Activated CD8-positive, alpha-beta memory T cell treated with anti-CD3 and anti-CD28 coated beads for 4 hours (primary cell): ENCODE measurements around the gene PDE4D.
A peak's percentile ranks its signal among the peaks of the same experiment; 100 is the strongest.

Experiments
- DNase-seq, 2 donors: peaks; one replicate each; pipeline ENCODE4 v3.0.0-alpha.2; 2020; ENCODE audit warnings: low read depth in 2 of 2

The PDE4D gene

GRCh38 chr5:59109383-59109782 lies 784.1 kb downstream of the PDE4D start:
- DNase-seq, result no peak

DNA sequence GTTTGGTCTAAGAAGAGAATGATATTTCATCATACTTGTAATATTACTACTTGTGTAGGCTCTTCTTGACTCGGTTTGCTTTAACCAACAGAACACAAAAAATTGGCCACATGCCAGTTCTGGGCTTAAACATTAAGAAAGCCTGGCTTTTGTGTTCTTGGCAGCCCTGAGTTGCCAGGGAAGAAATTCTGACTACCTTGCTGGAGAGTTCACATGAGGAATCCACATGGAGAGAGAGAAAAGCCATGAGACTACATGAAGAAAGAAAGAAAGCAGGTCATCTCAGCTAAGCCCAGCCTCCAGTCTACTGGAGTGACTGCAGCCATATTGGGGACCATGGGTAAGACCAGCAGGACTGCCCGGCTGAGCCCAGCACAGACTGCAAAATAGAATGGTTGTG lies 785.8 kb downstream of the PDE4D start:
- DNase-seq, result no peak

DNA sequence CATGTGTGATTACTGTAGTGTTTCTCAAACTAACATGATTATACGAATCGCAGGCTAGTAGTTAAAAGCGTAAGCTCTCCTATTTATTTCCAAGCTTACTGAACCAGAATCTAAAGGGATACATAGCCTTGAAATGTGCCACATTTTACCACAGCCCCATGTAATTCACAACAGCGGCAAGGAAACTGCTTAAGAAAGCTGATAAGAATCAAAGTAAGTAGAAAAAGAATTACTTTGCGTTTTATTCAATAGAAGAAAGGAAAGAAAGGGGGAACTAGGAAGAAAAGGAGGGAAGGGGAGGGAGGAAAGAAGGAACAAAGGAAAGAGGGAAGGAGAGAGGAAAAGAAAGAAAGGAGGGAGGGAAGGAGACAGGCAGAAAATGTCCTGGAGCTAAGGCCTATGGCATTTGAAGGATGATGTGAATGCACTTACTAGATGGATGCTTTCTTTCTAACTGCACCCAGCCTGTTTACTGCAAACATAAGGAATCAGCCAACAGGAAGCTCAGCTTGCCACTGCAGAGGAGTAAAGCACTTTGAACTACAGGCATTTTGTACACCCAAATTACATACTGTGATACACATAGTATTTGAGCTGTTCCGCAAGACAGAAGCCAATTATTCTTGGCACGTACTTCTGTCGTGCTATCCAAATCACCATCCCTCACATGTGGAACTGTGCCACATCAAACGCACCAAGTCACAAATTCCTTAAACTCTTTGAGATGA lies 789.0 kb downstream of the PDE4D start:
- no peak for DNase-seq

DNA sequence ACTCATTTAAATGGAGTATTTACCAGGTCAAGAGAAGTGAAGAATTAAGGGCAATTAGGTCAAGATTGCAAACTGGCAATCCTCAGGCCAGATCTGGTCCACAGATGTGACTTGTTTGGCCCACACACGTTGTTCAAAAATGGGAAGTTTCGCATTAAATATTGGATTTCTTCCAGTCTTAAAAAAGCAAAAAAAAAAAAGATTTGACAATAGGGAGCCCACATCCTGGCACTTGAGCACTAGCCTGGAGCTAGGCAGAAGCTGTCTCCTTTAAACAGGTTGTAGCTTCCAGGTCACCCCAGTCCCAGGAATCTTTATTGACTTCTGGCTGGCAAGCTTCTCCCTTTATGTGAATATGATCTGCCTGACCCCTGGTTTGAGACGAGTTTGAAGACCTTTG lies 790.2 kb downstream of the PDE4D start:
- no peak for DNase-seq

DNA sequence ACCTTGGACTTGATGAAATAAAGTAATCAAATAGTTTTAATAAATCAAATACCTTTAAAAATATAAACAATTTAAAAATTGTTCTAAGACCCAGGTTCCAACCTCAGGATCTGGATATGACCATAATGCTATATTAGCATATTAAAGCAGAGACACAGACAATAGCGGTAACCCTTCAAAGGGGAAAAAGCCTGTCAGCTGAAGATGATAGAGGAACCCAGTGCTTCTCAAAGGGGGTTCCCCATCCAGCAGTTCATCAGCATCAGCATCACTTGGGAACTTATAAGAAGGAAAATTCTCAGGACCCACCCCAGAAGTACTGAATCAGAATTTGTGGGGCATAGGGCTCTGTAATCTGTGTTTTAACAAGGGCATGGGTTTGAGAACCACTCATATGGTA lies 791.1 kb downstream of the PDE4D start:
- DNase-seq, result no peak

DNA sequence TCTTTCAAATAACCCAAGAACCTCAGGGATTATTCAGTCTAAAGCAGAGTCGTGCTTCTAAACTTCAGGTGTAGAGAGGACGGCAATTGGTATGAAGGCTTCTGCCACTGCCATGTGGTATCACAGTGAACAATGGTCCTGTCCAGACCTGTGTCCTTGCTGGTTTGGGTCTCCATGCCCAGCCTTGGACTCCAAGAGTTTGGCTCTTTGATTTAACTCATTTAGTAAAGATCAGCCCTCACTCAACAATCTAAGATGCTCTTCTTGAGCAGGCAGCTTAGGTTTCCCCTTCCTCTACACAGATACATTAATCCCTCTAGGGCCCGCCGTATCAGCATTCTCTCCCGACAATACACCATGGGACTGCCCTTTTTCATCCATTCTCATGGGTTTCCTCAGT lies 792.7 kb downstream of the PDE4D start:
- no peak for DNase-seq

DNA sequence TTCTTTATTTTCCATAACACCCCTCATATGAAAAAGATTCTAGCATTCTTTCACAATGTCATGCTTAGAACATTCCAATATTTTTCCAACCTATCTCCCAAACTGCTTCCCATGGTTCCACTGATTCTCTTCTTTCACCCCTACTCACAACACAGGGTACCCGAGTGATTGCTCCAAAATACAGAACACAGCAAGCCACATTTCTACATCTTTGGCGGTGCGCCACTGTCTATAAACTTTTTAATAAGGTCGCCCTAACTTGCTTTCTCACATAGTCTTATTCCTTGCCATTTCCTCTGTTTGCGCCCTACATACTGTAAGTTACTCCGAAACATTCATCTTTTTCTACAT lies 793.6 kb downstream of the PDE4D start:
- DNase-seq, result no peak

GRCh38 chr5:59099270-59099994 lies 794.1 kb downstream of the PDE4D start:
- DNase-seq, result peak; percentile 20 to 21

DNA sequence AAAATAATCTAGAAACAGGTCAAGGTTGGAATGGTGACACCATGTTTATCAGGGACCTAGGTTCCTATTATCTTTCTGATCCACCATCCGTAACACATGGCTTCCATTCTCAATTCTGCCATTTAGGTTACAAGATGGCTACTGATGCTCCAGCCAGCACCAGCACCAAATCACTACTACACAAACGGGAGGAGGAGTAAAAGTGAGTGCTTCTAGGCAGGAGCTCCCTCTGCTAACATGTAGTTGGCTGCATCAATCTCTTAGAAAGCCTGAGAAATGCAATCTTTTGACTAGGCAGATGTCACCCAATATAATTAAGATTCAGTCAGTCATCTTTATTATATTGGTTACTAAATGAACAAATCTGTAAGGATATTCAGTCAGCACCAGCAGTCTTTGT lies 794.8 kb downstream of the PDE4D start:
- no peak for DNase-seq

GRCh38 chr5:59097712-59098111 lies 795.8 kb downstream of the PDE4D start:
- DNase-seq, result no peak

DNA sequence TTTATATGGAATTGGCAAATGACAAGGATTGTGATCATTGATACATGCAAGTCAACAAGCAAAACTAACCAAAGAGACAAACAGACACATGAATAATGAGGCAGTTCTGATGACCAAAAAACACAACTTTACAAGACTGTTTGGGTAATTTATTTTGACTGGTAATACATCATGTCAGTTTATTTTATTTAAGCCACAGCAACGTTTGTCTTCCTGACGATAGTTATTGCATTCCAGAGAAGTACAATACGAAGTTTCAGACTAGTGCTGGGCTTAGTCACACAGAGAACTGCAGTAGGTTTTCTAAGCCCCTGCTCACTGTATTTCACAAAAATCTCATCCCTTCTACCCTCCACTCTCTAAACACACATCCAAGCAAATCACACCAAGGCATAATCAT lies 796.4 kb downstream of the PDE4D start:
- DNase-seq, result no peak

- DNase-seq, result no peak
These were observed 798.0 kb downstream of the PDE4D start for GRCh38 chr5:59095480-59095879.

DNA sequence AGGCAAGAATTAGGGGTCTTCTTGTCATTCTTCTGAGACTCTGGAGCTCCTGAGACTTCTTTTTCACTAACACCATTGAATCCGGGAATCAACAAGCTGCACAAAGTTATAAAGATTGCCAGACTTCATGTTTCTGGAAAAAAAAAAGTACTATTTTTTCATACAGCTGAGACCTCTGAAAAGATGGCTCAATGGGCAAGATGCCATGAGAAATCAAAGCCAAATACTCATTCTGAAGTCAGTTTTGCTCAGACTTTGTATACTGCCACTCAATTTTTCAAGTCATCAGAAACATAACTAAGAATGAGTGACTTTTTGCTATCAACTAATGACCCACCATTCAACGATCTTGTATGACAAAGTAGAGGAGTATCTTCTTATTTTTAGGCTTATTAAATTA lies 798.7 kb downstream of the PDE4D start:
- DNase-seq, result no peak

GRCh38 chr5:59093329-59093728 lies 800.2 kb downstream of the PDE4D start:
- DNase-seq, result no peak

- DNase-seq, result no peak
These were observed 800.8 kb downstream of the PDE4D start for GRCh38 chr5:59092758-59093157.

GRCh38 chr5:59091965-59092364 lies 801.6 kb downstream of the PDE4D start:
- no peak for DNase-seq

- DNase-seq, result no peak
These were observed 803.2 kb downstream of the PDE4D start for GRCh38 chr5:59090323-59090722.

DNA sequence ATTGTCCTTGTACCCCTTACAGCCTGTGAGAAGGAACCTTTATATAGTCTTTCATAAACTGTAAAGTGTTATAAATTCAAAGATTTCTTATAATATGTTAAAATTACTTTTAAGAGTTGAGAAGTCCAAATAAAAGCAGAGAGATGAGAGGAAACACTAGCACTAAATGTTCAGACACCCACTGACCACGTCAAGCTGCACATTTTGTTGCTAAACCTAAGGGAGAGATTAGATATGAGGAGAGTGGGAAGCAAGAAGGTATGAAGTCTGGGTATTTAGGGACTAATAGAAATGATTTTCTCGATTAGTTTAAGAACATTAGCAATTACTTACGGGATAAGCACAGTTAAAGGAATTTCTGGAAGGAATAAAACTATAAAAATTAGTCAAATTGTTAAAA lies 803.8 kb downstream of the PDE4D start:
- no peak for DNase-seq

GRCh38 chr5:59088546-59088945 lies 805.0 kb downstream of the PDE4D start:
- no peak for DNase-seq

- no peak for DNase-seq
These were observed 807.5 kb downstream of the PDE4D start for GRCh38 chr5:59086024-59086423.

DNA sequence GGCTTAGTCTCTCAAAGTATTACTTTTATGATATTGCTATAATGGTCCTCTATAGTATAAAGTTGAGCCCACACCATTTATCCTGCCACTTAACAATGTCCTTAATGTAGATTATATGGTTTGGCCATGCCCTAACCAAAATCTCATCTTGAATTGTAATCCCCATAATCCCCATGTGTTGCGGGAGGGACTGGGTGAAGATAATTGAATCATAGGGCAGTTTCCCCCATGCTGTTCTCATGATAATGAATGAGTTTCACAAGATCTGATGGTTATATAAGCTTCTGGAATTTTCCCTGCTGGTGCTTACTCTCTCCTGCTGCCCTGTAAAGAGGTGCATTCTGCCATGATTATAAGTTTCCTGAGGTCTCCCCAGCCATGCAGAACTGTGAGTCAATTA lies 811.8 kb downstream of the PDE4D start:
- no peak for DNase-seq

DNA sequence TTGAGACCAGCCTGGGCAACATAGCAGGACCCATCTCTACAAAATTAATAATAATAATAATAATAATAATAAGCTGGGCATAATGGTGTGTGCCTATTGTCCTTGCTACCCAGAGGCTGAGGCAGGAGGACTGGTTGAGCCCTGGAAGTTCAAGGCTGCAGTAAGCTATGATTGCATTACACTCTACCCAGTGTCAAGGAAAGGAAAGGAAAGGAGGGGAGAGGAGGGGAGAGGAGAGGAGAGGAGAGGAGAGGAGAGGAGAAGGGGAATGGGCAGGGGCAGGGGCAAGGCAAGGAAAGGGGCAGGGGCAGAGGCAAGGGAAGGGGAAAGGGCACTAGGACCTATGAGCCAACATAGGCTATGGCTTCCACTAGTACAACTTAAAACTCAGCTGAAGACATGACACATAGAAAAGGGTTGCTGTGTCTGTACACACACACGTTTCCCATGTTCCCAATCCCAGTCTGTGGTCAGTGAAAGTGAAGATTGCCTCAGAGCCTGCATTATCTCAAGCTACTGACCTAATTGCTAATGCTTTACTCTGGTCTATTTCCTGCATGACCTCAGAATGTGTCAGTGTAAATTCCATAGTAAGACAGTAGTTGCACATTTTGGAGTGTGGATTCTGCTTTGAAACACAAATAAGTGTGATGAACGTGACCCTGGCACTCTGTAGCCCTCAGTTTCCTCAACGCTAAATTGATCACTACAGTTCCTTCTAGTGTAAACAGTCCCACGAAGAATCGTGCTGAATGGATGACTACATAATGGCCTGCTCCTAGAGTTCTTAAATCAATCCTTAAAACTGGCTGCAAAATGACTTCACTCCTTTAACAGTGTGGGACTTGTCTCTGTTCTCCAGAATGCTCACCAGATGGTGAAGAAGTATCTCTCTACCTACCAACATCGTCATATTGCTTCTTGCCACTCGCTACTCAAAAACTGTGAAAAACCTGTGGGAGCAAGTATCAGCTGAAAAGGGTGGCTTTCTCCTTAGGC lies 813.6 kb downstream of the PDE4D start:
- no peak for DNase-seq
